WERI-Rb-1 (cell line): ENCODE measurements around the gene MYO9A.

Experiments used
- DNase-seq: peaks from one replicate; pipeline ENCODE4 v3.0.0-alpha.2; 2020
- H3K27ac ChIP-seq: fragments of 250-450 bp; sonication (Bioruptor Pico); 2 replicates; pipeline ENCODE4 v1.5.1; 2020; ENCODE audit warnings: mild to moderate bottlenecking, moderate library complexity
- H3K27me3 ChIP-seq: fragments of 250-450 bp; sonication (Bioruptor Pico); 2 replicates; pipeline ENCODE4 v1.5.1; 2021; ENCODE audit warnings: mild to moderate bottlenecking, low read depth, moderate library complexity; ENCODE audit not compliant: insufficient read depth, severe bottlenecking
- H3K36me3 ChIP-seq: fragments of 250-450 bp; sonication (Bioruptor Pico); 2 replicates; pipeline ENCODE4 v1.5.1; 2020; ENCODE audit warnings: mild to moderate bottlenecking, moderate library complexity
- H3K4me3 ChIP-seq: 2 replicates; pipeline ENCODE4 v1.5.1; 2011; ENCODE audit warnings: low read depth, mild to moderate bottlenecking, control low read depth, low read length
- H3K9me3 ChIP-seq: fragments of 250-450 bp; sonication (Bioruptor Pico); 2 replicates; pipeline ENCODE4 v1.5.1; 2021; ENCODE audit warnings: mild to moderate bottlenecking, moderate library complexity; ENCODE audit not compliant: severe bottlenecking
- TF ChIP-seq, protein P1 (sequence below): IDR thresholded peaks from 2 replicates; pipeline ENCODE4 v1.5.1; 2011; ENCODE audit warnings: low read depth, mild to moderate bottlenecking, control low read depth, inconsistent platforms, low read length

MYO9A gene

DNA sequence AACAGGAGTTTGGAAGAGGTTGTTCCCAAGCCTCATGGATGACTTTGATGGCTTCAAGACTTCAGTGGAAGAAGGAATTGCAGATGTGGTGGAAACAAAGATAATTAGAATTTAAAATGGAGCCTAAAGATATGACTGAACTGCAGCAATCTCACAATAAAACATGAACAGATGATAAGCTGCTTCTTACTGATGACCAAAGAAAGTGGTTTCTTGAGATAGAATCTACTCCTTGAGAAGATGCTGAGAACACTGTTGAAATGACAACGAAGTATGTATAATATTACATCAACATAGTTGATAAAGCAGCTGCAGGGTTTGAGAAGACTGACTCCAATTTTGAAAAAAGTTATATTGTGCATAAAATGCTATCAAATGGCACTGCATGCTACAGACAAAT is 21.2 kb downstream of the MYO9A start:
- TF ChIP-seq, protein P1, sequence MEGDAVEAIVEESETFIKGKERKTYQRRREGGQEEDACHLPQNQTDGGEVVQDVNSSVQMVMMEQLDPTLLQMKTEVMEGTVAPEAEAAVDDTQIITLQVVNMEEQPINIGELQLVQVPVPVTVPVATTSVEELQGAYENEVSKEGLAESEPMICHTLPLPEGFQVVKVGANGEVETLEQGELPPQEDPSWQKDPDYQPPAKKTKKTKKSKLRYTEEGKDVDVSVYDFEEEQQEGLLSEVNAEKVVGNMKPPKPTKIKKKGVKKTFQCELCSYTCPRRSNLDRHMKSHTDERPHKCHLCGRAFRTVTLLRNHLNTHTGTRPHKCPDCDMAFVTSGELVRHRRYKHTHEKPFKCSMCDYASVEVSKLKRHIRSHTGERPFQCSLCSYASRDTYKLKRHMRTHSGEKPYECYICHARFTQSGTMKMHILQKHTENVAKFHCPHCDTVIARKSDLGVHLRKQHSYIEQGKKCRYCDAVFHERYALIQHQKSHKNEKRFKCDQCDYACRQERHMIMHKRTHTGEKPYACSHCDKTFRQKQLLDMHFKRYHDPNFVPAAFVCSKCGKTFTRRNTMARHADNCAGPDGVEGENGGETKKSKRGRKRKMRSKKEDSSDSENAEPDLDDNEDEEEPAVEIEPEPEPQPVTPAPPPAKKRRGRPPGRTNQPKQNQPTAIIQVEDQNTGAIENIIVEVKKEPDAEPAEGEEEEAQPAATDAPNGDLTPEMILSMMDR, result no peak
- H3K36me3 ChIP-seq, result no peaks in the 10 kb centered on the region
- DNase-seq, result no peak
- H3K27me3 ChIP-seq, result no peaks in the 10 kb centered on the region
- H3K4me3 ChIP-seq, result no peak overlapping the region
- H3K9me3 ChIP-seq, result no peaks in the 10 kb centered on the region
- H3K27ac ChIP-seq, result no peak overlapping the region

DNA sequence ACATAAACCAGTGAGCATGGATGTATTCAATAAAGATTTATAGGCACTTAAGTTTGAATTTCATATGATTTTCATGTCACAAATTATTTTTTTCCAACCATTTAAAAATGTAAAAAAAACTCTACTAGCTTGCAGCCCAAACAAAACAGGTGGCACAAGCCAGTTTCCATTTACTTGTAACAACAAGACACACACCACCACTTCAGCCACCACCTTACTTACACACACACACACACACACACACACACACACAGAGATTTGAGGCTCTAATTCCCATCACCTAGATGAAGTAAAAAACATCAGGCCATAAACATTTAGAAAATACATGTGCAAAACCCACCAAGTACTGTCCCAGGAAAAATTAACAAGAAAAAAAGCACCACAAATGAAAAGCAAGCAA is 25.3 kb downstream of the MYO9A start:
- H3K27me3 ChIP-seq, result no peaks in the 10 kb centered on the region
- H3K9me3 ChIP-seq, result no peaks in the 10 kb centered on the region
- H3K4me3 ChIP-seq, result no peak overlapping the region
- H3K36me3 ChIP-seq, result no peaks in the 10 kb centered on the region
- TF ChIP-seq, protein P1, result no peak
- no peak overlapping the region for H3K27ac ChIP-seq
- DNase-seq, result no peak

DNA sequence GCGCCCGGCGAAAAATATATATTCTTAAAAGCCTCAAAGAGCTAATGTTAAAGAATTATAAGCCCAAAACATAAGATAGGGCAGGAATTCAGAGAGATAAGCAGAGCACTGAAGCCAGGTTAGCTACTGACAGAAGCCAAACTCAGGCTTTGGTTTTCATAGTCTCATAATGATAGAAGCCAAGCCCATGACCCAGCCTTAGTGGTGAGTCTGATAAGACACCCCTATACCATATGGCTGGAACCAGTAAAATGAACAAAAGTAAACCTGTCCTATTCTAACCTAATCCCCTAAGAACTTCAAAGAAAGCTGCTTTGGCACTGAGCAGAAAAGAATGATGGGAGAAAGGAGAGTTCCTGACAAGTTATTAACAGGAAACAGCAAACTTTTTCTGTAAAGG is 25.9 kb downstream of the MYO9A start:
- Histone ChIP-seq H3K9me3 (no peaks in the 10 kb centered on the region), H3K4me3 (no peak overlapping the region), H3K27ac (no peak overlapping the region), H3K36me3 (no peaks in the 10 kb centered on the region), H3K27me3 (no peaks in the 10 kb centered on the region)
- TF ChIP-seq, protein P1, result no peak
- no peak for DNase-seq

DNA sequence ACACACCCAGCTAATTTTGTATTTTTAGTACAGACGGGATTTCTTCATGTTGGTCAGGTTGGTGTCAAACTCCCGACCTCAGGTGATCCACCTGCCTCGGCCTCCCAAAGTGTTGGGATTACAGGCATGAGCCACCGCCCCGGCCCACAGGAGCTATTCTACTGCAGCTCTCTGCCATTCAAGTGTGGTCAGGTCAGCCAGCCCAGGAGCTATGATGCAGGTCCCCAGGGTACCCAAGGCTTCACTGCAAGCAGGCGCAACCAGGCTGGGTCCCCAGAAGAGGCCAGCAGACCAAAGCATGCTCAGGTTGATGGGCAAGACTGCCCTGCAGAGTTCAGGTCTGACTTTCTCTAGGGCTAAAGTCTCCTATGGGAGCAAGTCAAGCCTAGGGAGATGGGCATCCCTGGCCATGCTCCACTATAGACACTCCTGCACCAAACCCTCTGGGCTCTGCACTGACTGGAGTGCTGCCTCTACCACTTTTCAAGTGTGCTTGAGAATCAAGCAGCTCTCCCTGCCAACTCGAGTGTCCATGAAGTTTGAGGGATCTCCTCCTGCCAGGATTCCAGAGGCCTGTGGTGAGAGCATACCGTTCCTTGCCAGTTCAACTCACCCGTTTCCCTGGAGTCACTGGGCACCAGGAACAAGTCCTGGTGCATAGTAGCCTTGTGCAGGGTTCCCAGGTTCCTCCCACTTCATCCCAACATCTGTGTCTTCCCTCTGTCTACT is 30.9 kb downstream of the MYO9A start:
- TF ChIP-seq, protein P1, result no peak
- DNase-seq, result no peak
- peaks cover 6% of the 10 kb centered on the region for H3K9me3 ChIP-seq
- no peak overlapping the region for H3K27ac ChIP-seq
- no peaks in the 10 kb centered on the region for H3K27me3 ChIP-seq
- H3K36me3 ChIP-seq, result no peaks in the 10 kb centered on the region
- H3K4me3 ChIP-seq, result no peak overlapping the region

DNA sequence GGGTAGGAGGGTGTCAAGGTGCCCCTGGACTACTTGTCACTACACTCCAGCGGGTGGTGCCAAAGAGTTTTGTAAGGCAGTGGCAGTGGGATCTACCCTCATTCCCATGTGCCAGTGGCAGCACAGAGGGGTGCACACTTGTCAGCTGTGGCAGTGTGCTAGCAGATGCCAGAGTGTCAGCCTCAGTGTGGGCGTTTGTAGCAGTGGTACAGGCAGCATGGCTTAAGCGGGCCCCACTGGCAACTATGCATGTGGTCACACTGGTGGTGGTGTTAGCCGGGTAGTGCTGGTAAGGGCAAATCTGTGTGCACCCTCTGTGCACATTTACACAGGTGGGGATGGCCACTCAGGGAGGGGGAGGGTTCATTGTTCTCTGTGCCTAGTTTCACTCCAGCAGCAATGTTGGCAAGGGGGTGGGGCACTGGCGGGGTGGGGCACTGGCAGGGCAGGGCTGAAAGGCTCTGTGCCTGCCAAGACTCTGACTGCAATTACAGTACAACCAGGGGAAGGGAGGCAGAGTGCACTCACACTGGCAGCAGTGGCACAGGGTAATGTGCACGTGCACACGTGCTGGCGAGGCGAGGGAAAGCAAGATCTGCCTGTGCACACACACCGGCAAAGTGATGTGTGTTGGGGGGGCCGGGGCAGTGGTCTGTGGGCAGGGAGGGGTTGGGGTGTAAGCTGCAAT is 31.8 kb downstream of the MYO9A start:
- Histone ChIP-seq H3K4me3 (no peak overlapping the region), H3K9me3 (peaks cover 6% of the 10 kb centered on the region), H3K27ac (no peak overlapping the region), H3K36me3 (no peaks in the 10 kb centered on the region), H3K27me3 (no peaks in the 10 kb centered on the region)
- no peak for DNase-seq
- TF ChIP-seq, protein P1, result no peak

DNA sequence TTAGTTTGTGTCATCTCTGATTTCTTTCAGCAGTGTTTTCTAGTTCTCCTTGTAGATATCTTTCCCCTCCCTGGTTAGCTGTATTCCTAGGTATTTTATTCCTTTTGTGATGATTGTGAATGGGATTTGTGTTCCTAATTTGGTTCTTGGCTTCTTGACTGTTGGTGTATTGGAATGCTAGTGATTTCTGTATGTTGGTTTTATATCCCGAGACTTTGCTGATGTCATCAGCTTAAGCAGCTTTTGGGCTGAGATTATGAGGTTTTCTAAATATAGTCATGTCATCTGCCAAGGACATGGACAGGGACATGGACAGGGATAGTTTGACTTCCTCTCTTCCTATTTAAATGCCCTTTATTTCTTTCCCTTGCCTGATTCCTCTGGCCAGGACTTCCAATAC is 35.8 kb downstream of the MYO9A start:
- no peak for DNase-seq
- Histone ChIP-seq H3K9me3 (peaks cover 6% of the 10 kb centered on the region), H3K36me3 (no peaks in the 10 kb centered on the region), H3K27ac (no peak overlapping the region), H3K4me3 (no peak overlapping the region), H3K27me3 (no peaks in the 10 kb centered on the region)
- TF ChIP-seq, protein P1, result no peak
